Measurements from ENCODE around the gene LZTS3.
A peak's percentile ranks its signal among the peaks of the same experiment; 100 is the strongest.
"Not testable (repeated sequence)": the region's sequence is repeated elsewhere in the genome, so short reads cannot be mapped to it uniquely, and the experiment has no call there.

LZTS3 gene

DNA sequence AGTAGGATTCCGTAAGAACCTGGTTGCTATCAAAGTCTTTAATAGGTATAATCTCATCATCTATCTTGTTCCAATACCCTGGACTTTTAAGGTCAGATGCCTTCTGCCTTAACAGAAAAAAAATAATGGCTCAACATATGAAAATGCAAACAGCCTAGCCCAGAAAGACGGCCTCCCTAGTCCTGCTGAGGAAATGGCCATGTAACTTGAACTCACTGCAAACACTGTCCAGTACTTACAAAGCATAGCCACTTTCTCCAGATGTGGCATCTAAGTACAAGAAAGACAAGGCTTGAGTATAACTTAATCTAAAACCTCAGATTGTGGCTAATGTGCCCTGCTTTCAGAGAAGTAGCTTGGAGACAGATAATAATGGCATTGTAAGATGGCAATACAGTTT, 40.2 kb downstream of the LZTS3 start:
- no peak for DNase-seq

DNA sequence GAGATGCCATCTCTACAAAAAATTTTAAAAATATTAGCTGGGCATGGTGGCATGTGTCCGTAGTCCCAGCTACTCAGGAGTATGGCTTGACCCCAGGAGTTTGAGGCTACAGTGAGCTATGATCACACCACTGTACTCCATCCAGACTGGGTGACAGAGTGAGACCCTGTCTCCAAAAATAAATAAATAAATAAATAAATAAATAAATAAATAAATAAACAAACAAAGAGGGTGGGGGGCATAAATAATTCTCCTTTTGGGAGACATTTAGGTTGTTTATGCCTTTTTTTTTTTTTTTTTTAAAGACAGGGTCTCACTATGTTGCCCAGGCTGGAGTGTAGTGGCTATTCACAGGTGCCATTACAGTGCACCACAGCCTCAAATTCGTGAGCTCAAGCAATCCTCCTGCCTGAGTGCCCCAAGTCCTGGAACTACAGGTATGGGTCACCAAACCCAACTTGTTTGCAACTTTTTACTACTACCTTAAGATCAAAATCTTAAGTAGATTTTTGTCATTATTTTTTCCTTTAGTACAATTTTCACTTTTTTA, 43.2 kb downstream of the LZTS3 start:
- no peak for DNase-seq

DNA sequence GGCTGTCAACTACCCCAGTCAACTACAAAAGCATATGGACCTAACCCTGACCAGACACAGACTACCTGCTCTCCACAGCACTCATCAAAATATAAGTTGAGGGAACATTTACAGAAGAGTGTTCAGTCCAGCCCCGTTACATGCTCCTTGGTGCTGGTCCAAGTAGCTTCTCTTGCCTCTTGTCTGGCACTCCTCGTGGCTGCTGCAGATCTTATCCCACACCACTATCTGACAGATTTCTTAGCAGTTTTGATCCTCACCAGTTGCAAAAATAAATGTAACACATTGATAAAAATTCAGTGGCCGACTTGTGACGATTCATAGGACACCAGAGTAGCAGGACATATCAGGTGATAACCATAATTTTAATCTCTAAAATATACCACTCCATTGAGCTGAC, 44.3 kb downstream of the LZTS3 start:
- no peak for DNase-seq

DNA sequence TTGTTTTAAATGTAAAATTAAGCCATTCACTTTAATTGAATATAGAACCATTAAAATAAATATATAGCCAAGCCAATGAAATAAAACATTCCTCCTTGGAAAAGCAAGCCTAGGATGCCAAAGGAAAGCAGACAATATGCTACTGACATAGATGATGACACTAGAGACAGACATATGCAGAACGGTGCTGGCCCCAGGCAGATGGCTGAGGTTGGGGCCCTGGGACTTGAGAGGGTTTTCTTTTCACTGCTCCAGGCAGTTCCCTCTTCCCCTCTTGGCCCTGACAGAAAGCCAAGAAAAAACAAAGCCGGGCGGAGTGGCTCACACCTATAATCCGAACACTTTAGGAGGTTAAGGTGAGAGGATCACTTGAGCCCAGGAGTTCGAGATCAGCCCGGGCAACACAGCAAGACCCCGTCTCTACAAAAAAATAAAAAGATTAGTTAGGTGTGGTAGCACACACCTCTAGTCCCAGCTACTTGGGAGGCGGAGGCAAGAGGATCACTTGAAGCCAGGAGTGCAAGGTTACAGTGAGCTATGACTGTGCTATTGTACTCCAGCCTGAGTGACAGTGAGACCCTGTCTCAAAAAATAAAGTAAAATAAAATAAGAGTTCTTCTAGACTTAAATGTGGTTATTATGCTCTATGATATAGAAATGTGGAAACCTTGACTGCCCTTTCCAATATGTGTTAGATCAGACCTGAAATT, 44.9 kb downstream of the LZTS3 start:
- no peak for DNase-seq

DNA sequence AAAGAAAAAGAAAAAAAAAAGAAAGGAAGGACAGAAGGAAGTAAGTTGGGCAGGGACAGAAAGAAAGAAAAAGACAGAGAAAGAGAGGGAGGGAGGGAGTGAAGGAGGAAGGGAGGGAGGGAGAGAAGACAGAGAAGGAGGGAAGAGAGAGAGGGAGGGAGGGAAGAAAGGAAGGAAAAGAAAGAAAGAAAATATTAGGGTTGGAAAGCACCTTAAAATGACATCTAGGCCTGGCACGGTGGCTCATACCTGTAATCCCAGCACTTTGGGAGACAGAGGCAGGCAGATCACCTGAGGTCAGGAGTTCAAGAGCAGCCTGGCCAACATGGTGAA, 46.9 kb downstream of the LZTS3 start:
- DNase-seq = no peak

DNA sequence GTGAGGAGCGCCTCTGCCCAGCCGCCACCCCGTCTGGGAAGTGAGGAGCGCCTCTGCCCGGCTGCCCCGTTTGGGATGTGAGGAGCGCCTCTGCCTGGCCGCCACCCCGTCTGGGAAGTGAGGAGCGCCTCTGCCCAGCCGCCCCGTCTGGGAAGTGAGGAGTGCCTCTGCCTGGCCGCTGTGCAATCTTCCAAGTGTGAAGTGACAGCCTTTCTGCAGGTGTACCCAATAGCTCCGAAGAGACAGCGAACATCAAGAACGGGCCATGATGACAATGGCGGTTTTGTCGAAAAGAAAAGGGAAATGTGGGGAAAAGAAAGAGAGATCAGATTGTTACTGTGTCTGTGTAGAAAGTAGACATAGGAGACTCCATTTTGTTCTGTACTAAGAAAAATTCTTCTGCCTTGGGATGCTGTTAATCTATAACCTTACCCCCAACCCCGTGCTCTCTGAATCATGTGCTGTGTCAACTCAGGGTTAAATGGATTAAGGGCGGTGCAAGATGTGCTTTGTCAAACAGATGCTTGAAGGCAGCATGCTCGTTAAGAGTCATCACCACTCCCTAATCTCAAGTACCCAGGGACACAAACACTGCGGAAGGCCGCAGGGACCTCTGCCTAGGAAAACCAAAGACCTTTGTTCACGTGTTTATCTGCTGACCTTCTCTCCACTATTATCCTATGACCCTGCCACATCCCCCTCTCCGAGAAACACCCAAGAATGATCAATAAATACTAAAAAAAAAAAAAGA, 47.4 kb downstream of the LZTS3 start:
- not testable (repeated sequence) for DNase-seq

DNA sequence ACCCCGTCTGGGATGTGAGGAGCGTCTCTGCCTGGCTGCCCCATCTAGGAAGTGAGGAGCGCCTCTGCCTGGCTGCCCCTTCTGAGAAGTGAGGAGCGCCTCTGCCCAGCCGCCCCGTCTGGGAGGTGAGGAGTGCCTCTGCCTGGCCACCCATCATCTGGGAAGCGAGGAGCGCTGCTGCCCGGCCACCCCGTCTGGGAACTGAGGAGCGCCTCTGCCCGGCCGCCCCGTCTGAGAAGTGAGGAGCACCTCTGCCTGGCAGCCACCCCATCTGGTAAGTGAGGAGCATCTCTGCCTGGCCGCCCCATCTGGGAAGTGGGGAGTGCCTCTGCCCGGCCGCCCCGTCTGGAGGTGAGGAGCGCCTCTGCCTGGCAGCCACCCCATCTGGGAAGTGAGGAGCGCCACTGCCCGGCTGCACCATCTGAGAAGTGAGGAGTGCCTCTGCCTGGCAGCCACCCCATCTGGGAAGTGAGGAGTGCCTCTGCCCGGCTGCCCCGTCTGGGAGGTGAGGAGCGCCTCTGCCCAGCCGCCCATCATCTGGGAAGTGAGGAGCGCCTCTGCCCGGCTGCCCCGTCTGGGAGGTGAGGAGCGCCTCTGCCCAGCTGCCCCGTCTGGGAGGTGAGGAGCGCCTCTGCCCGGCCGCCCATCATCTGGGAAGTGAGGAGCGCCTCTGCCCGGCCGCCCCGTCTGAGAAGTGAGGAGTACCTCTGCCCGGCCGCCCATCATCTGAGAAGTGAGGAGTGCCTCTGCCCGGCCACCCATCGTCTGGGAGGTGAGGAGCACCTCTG, 48.4 kb downstream of the LZTS3 start:
- not testable (repeated sequence) for DNase-seq

DNA sequence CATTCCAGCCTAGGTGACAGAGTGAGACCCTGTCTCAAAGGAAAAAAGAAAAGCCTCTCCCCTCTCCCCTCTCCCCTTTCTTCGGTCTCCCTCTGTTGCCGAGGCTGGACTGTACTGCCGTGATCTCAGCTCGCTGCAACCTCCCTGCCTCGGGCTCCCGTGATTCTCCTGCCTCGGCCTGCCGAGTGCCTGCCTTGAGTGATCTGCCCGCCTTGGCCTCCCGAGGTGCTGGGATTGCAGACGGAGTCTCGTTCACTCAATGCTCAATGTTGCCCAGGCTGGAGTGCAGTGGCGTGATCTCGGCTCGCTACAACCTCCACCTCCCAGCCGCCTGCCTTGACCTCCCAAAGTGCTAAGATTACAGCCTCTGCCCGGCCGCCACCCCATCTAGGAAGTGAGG, 49.2 kb downstream of the LZTS3 start:
- not testable (repeated sequence) for DNase-seq

DNA sequence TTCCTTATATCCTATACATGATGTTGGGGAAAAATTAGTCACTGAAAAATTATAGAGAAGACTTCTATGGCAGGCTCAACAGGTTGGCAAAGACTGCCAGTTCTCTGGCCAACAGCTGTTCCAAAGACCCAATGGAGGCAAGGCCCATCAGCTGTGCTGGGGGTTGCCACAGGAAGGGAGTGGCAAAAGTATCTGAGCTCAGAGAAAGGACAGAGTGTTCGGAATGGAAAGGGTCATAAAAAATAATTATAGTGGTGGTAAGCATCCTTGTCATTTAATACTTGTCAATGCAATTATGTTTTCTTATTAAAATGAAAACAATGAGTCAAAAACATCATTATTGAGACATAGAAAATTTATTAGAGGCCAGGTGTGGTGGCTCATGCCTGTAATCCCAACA, 49.8 kb downstream of the LZTS3 start:
- DNase-seq = no peak

DNA sequence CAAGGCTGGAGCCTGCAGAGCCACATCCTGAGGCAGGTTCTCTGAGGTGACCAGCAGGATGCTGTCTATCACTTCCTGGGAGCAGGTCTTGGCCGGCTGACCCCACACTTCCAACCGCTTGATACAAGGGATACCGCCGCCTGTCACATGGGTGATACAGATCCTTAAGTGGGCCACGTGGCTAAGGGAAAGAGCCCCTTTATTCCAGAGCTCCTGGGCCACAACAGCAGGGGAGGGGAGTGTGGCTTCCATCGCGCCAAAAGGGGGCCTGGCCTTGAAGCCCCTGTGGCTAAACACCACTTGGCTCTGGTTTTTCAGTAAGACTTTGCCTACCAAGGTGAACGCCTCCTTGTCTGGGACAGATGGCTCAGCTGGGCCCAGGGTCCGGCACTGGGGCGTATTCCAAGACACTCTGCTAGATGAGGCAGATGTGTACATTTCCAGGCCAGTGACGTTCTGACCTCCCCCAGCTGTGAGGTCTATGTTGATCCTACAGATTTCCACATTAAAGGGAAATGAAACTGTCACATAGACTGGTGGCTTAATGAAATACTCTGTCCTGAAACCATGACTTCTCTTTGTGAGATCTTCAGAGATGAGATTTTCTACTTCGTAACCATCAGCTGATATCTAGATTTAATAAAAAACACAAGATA, 51.3 kb downstream of the LZTS3 start:
- no peak for DNase-seq

DNA sequence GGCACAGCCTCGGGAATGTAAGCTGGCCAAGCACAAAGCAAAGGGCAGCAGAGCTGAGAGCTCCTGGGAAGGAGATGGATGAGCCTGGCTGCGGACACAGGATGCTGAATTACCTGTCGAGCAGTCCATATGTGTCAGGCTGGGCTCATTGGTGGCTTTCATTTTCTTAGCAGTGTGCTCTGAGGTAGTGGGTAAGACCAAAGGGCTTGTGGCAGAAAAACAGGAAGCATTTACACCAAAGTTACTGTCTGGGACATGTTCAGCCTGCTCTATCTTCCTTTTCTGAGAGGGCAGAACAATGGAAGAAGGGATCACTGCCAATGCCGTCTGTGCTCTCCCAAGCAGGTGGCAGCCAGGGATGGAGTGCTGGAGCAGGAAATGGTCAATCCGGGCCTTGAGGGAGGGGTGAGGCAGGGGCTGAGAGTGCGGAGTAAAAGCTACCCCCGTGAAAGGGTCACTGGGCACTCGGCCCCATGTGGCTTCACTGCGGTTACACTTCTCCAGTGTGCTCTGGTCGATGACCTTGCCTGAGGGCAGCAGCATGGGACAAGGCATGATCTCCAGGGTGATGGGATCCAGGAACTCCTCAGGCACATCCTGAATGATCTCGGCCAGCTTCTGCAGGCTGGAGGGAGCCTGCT, 52.0 kb downstream of the LZTS3 start:
- DNase-seq = no peak

DNA sequence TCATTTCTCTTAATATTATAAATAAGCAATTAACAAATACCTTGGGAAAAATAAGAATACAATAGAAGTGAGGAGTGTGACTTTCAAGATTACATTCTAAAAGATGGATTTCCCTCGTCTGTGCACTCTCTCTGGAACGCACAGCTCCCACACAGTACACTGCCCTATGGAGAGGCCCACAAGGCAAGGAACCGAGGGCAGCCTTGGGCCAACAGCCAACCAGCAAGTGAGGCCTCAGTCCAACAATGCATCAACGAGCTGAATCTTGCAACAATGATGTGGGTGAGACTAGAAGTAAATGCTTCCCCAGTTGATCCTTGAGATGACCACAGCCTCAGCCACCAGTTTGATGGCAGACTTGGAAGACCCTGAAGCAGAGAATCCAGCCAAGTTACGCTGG, 54.3 kb downstream of the LZTS3 start:
- no peak for DNase-seq

DNA sequence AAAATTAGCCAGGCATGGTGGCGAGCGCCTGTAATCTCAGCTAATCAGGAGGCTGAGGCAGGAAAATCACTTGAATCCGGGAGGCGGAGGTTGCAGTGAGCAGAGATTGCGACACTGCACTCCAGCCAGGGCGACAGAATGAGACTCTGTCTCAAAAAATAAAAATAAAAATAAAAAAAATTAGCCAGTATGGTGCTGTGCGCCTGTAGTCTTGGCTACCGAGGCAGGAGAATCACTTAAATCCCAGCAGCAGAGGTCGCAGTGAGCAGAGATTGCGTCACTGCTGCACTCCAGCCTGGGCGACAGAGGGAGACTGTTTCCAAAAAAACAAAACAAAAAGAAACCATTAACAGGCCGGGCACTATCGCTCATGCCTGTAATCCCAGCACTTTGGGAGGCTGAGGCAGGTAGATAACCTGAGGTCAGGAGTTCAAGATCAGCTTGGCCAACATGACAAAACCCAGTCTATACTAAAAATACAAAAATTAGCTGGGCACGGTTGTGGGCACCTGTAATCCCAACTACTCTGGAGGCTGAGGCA, 55.4 kb downstream of the LZTS3 start:
- peak; percentile 45 for DNase-seq

DNA sequence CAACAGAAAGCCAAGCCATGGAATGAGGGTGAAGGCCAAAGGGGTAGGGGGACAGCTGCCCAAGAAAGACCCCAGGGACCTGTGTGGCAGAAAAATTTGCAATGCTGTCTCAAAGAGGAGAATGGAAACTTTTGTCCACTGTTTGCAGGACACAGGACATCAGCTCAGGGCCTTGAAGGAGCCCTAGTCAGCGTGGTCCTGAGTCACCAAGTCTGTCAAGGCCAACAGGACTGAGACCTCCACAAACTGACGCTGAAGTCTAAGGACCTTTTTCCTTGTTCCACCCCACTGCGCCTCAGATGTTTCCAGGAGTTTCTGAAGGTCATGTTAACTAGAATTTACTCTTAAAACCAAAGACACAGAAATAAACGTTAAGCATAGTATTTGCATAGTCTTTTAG, 57.0 kb downstream of the LZTS3 start:
- no peak for DNase-seq

DNA sequence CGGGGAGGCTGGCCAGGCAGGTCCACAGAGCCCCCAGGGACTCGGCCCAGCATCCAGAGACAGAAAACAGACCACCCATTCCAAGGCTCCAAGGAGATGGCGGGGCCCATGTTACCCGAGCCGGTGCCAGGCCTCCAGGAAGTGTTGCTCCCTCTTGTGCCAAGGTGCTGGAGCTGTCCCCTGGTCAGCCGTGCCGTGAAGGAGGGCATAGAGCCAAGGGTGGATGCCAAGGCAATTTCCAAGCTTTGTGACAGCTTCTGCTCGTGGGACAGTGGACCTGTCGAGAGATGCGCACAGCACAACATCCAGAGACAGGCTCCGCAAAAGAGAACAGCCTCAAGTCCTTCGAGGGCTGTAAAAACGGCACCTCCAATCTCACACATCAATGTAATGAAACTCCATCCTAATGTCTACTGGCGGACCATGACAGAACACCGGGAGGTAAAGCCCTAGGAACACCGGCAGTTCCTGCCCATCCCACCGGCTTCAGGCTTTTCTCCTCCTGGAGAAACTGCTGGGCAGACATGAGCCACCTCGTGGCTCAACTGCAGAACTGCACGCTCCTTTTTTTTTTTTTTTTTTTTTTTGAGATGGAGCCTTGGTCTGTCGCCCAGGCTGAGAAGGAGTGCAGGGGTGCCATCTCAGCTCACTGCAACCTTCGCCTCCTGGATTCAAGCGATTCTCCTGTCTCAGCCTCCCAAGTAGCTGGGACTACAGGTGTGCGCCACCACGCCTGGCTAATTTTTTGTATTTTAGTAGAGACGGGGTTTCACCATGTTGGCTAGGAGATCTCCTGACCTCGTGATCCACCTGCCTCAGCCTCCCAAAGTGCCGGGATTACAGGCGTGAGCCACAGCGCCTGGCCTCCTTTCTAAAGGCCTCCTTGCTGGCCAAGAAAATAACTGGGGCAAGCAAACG, 57.9 kb downstream of the LZTS3 start:
- no peak for DNase-seq
